ENCODE data around the gene MVP.
"Not testable (repeated sequence)": the region's sequence is repeated elsewhere in the genome, so short reads cannot be mapped to it uniquely, and the experiment has no call there.

MVP gene

GRCh38 chr16:29876594-29877249, 56.5 kb downstream of the MVP start:
- DNase-seq: peak; percentile 27

DNA sequence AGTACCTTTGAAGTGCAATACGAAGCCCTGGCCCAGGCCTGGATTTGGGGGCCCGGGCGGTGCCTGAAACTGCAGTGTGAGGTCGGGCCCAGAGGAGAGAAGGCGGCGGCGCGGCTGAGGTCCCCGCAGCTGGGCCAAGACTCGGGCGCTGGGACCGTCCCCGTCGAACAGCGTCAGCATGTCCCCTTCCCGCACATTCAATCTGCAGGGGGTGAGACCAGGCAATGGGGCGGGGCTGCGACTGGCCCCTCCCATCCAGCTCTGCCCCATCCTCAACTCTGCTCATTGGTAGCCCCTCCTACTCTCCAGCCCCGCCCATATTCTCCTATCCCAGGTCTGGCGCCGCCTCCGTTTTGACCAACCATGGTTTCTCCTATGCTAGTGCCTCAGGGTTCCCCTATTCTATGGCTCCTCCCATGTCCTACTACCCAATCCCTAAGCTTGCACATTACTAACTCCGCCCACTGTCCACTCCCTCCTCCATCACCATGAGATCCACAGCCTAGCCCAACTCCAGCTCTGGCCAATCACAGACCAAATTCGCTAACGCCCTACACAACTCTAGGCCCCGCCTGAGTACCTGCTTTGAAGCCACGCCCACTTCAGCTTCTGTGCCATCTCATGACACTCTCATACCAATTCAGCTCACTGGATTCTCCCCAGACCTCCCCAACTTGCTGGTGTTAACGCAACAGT, 57.2 kb downstream of the MVP start:
- peak; percentile 85 for DNase-seq

GRCh38 chr16:29878172-29878571, 57.9 kb downstream of the MVP start:
- no peak for DNase-seq

GRCh38 chr16:29881050-29881449, 60.8 kb downstream of the MVP start:
- no peak for DNase-seq

GRCh38 chr16:29883987-29884386, 63.7 kb downstream of the MVP start:
- DNase-seq: no peak

- not testable (repeated sequence) for DNase-seq
Measured at GRCh38 chr16:29889372-29889771, 69.1 kb downstream of the MVP start.

DNA sequence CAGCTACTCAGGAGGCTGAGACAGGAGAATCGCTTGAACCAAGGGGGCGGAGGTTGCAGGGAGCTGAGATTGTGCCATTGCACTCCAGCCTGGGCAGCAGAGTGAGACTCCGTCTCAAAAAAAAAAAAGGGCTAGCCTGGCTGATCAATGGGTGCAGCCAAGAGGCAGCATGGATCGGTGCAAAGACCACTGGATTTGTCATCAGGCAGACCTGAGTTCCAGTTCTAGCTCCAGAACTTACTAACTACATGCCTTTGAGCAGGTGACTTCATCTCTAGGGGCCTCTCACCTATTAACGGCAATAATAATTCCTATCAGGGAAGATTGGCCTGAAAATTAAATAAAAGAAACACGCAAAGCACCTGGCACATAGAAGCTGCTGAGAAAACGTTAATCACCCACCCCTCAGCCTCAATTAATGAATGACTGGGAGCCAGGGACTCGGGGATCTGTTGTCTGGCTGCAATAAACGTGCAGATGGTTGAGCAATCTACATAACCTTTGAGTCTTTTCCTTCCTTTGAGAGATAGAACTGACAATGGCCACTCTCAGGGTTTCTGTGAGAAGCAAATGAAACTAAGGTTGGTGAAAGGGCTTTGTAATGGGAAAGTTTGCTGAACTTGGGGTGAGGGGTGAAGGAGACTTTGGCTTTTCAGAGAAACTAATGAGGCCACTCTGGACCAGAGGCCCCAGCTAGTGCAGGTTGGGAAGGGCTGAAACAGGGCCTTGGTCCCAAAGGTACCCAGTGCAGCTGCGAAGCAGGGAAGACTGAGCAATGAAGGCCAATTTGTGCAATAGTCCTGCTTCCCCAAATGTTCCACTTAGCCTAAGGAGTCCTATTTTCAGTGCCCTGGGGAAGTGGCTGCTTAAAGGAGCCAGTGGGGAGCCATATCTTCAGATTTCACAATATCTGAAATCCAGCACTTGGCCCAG, 71.5 kb downstream of the MVP start:
- DNase-seq: no peak

DNA sequence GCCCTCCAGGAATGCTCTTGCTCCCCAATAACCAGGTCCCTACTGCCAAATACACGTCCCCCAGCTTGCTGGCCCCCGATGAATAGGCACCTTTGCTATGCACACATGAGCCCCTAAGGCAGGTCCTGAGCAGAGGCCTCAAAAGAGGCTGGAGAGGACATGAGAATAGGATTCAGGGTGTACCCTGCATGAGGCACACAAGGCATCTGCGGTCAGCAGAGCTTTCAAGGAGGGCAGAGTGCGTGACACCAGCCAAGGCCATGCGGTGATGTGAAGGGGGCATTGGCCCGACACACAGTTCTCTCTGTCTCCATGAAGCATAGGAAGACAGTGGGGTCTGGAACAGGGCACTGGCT, 72.2 kb downstream of the MVP start:
- no peak for DNase-seq

- no peak for DNase-seq
Measured at GRCh38 chr16:29893553-29893952, 73.3 kb downstream of the MVP start.

GRCh38 chr16:29894352-29894751, 74.1 kb downstream of the MVP start:
- DNase-seq: no peak

- DNase-seq: no peak
Measured at GRCh38 chr16:29896841-29897240, 76.6 kb downstream of the MVP start.

DNA sequence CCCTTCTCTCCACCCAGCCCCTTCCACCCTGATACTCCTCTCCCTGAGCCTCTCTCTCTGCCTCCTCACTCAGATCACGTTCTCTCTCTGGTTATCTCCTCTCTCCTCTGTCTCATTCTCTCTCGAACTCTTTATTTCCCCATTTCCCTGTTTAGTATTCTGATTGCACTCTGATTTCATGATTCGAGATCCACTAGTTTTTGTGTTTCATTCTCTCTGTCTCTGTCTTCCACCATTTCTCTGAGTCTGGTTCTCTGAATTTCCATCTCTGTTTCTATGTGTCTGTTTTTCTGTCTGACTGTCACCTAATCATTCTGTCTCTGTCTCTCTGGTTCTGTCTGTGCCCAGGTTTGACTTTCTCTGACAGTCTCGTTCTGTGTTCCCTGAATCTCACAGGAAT, 77.1 kb downstream of the MVP start:
- no peak for DNase-seq

Data from stimulated activated CD4-positive, alpha-beta T cell treated with anti-CD3 and anti-CD28 coated beads, Interleukin-1b, Interleukin-23, amount 100 ng/mL, for 48 hours (primary cell).